ENCODE measurements around the gene TMEM63A.
A peak's percentile ranks its signal among the peaks of the same experiment; 100 is the strongest.

The TMEM63A gene

GRCh38 chr1:225866061-225866837 lies 15.9 kb downstream of the TMEM63A start:
- DNase-seq: peak; percentile 62

- no peak for DNase-seq
Measured at GRCh38 chr1:225865514-225865913, 16.7 kb downstream of the TMEM63A start.

- peak; percentile 23 for DNase-seq
Measured at GRCh38 chr1:225863167-225863566, 19.0 kb downstream of the TMEM63A start.

- DNase-seq: no peak
Measured at GRCh38 chr1:225862581-225862950, 19.6 kb downstream of the TMEM63A start.

- DNase-seq: no peak
Measured at GRCh38 chr1:225861834-225862580, 20.2 kb downstream of the TMEM63A start.

- DNase-seq: no peak
Measured at GRCh38 chr1:225860876-225861441, 21.2 kb downstream of the TMEM63A start.

GRCh38 chr1:225860107-225860506 lies 22.1 kb downstream of the TMEM63A start:
- no peak for DNase-seq

GRCh38 chr1:225859151-225859550 lies 23.0 kb downstream of the TMEM63A start:
- DNase-seq: no peak

- no peak for DNase-seq
Measured at GRCh38 chr1:225857256-225857655, 24.9 kb downstream of the TMEM63A start.

- no peak for DNase-seq
Measured at GRCh38 chr1:225855503-225856300, 26.5 kb downstream of the TMEM63A start.

GRCh38 chr1:225853441-225853840 lies 28.7 kb downstream of the TMEM63A start:
- no peak for DNase-seq

GRCh38 chr1:225852413-225853124 lies 29.6 kb downstream of the TMEM63A start:
- no peak for DNase-seq

- no peak for DNase-seq
Measured at GRCh38 chr1:225851805-225852204, 30.4 kb downstream of the TMEM63A start.

GRCh38 chr1:225850370-225850769 lies 31.8 kb downstream of the TMEM63A start:
- no peak for DNase-seq

GRCh38 chr1:225849925-225850324 lies 32.3 kb downstream of the TMEM63A start:
- DNase-seq: no peak

- DNase-seq: peak; percentile 4
Measured at GRCh38 chr1:225848030-225848955, 33.9 kb downstream of the TMEM63A start.

- DNase-seq: no peak
Measured at GRCh38 chr1:225847610-225848009, 34.6 kb downstream of the TMEM63A start.

GRCh38 chr1:225846331-225847310 lies 35.6 kb downstream of the TMEM63A start:
- no peak for DNase-seq

GRCh38 chr1:225845571-225846259 lies 36.5 kb downstream of the TMEM63A start:
- DNase-seq: peak; percentile 81
